DND-41 (cell line): ENCODE results near the gene GP1BA.

Experiments
- CTCF ChIP-seq: IDR thresholded peaks from 2 replicates; pipeline ENCODE4 v1.5.1; 2012; ENCODE audit warnings: borderline replicate concordance, low read length, moderate library complexity, mild to moderate bottlenecking; ENCODE audit not compliant: poor library complexity, severe bottlenecking; ENCODE audit errors: extremely low read depth
- EZH2 ChIP-seq: IDR thresholded peaks from 3 replicates; pipeline ENCODE4 v1.6.1; 2012; ENCODE audit warnings: borderline replicate concordance, low read depth, mild to moderate bottlenecking, moderate library complexity, low read length, inconsistent platforms; ENCODE audit not compliant: severe bottlenecking

- TF ChIP-seq CTCF (no peak), EZH2 (no peak)
Observed at GRCh38 chr17:4972322-4972721, 40.2 kb downstream of the GP1BA start.
